GM10266 (cell line): Measurements from ENCODE around the gene FARP1.

ENCODE experiments used
- DNase-seq: peaks from one replicate; pipeline ENCODE4 v3.0.0; 2012; ENCODE audit errors: extremely low spot score
- TF ChIP-seq, protein P1 (sequence below): IDR thresholded peaks from 2 replicates; pipeline ENCODE4 v1.5.1; 2012; ENCODE audit warnings: mild to moderate bottlenecking, low read depth; ENCODE audit not compliant: control insufficient read depth, insufficient read depth; ENCODE audit errors: missing control alignments

The FARP1 gene

DNA sequence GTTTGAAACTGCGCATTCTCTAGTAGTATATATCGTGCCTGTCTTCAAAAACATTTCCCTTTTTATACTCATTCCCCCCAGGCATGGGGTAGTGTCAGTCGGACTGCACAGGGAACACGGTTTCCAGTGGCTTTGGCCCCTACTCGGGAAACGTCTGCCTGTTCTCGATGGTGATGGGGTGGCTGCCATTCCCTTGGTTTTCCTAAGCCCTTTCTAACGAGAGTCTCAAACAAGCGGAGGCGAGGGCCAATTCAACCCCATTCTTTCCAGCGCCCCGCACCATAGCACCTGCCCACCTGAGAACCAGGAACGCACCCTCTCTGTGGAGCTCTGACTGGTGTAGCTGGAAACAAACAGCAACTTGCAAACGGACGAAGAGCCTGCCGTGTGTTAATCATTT lies 306.4 kb downstream of the FARP1 start:
- TF ChIP-seq, protein P1, sequence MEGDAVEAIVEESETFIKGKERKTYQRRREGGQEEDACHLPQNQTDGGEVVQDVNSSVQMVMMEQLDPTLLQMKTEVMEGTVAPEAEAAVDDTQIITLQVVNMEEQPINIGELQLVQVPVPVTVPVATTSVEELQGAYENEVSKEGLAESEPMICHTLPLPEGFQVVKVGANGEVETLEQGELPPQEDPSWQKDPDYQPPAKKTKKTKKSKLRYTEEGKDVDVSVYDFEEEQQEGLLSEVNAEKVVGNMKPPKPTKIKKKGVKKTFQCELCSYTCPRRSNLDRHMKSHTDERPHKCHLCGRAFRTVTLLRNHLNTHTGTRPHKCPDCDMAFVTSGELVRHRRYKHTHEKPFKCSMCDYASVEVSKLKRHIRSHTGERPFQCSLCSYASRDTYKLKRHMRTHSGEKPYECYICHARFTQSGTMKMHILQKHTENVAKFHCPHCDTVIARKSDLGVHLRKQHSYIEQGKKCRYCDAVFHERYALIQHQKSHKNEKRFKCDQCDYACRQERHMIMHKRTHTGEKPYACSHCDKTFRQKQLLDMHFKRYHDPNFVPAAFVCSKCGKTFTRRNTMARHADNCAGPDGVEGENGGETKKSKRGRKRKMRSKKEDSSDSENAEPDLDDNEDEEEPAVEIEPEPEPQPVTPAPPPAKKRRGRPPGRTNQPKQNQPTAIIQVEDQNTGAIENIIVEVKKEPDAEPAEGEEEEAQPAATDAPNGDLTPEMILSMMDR: no peak
- DNase-seq: no peak

- no peak for DNase-seq
- TF ChIP-seq, protein P1: no peak
These were observed 307.1 kb downstream of the FARP1 start for GRCh38 chr13:98450026-98450425.

GRCh38 chr13:98450539-98451111 lies 307.7 kb downstream of the FARP1 start:
- TF ChIP-seq, protein P1: no peak
- DNase-seq: no peak

DNA sequence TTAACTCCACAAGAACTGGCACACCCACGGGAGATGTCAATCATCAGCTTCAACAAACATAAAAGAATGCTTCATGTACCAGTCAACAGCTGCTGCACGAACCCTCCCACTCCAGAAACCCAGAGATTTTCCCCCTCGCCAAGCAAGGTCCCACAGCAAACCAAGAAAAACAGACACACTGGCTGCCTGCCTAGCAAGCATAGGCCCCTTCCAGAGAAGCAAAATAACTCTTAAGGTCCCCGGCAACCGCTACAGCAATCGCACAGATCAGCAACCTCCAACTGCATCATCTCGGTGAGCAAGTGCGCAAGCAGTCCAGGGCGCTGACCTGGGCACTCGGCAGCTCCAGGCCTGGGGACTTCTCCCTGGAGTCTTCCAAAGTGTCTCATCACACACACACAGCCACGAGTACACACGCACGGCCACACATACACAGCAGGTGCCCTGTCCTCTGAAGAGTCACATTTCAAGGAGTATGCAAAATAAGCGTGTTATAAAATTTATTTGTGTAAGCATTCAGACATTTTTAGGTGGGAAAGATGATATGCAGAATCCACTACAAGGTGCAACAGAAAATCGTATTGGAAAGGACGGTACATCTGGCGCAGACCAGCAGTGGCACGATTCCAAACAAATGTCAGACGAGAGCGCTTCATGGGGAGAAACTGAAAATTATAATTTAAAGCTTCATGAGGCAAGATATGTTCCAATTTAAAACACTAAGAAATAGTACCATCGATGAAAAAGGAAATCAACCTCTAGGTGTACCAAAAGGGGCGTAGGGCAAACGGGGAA lies 309.0 kb downstream of the FARP1 start:
- no peak for DNase-seq
- TF ChIP-seq, protein P1: no peak

DNA sequence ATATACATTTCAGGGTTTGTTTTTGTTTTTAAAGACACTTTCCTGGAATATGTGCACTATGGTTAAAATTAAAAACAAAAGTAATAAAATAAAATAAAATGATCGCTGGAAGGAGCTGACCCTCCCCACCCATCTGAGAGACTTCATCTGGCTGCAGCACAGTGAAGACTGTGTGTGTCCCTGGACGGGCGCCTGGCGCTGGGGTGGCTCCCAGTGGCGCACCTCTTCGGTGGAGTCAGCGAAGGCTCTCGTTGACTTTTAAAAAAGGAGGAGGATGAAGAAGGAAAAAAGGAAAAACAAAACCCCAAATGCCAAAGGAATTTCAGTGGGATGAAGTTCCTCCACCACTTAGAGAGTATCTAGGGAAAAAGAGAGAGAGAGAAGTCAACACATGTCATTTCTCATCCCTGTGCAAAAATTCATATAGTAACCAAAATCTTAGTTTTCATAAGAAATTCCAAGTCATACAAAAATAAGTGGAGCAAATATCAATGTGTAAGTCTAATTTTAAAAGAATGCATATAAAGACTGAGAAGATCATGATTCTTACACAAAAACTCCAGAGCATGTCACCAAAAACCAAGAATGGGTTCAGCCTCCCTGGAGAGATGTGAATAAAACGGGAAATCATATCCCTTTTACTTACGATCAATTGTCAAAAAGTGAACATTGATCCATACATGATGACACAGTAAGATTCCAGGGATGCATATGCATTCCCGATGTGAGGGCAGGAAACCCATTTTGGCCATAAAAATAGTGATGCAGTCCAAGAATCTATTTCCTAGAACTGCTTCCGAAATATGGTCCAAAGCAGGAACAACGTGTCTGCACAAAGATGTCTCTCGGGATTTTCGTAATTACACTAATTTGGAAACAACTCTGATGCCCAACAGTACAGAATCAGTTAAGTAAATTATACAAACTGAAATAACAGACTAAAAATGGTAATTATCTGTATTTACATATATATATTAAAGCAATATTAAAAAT lies 310.3 kb downstream of the FARP1 start:
- TF ChIP-seq, protein P1: no peak

DNA sequence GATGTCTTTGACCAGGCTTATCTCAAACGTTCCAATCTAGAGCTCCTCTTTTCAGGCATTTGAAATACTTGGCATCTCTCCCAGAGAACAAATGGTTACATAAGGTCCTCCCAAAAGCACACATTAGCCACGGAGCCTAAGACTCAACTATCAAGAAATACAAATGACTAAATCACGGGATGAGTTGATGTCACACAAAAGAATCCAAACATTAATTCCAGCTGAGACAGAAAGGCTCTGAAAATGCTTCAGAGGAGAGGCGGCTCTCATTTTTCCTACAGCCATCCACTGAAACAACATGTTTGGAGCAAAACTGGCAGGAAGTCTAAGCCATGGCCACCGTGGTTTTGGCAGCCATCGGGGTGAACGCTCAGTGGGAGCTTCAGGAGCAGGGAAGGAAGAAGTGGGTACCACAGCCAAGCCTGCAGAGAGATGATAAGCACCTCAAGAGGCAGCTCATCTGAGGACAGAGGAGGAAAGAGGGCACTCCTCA lies 311.5 kb downstream of the FARP1 start:
- TF ChIP-seq, protein P1: no peak
- DNase-seq: no peak

More for the DNA sequence above, 310.3 kb downstream of the FARP1 start:
- no peak for DNase-seq
